HG03060 (cell line): ENCODE results near the gene ZNF641.

ENCODE experiments used
- ATAC-seq: cut with Tn5 transposase; IDR thresholded peaks from one replicate; pipeline ENCODE4 v1.9.1; 2021; ENCODE audit warnings: low read depth, moderate number of reproducible peaks; ENCODE audit not compliant: unreplicated experiment

ZNF641 gene

DNA sequence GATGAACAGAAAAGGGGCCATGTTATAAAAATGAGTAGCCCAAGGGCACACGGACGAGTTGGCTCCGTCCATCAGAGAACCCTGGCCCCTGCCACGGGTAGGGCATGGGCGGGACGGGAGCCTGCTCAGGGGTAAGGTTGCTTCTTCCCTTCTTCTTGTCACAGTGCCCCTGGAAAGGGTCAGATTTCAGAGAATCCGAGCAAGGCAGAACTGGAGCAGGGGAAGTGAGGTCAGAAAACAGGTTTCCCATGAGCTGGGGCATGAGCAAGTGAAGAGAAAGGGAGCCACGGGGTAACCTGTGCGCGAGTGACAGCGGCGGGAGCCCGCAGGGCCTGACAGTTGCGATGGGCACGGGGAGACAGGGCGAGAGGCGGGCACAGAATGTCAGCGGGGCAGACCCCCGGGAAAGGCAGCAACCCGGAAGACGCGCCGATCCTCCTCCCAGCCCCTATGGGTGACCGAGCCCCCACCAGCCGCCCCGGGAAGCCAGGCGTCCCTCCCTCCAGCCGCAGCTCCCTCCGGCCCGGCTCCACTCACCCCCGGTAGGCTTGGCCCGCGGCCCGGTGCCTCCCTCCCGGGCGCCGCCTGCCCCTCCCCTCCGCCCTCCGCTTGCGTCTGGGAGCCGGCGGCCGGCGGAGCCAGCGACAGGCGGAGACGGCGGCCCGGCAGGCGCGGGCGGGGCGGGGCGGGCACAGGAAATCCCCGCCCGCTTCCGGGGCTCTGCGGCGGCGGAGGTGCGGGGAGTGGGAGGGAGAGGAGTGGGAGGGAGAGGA, at the start of gene ZNF641:
TSS of gene ZNF641 (minus strand) at position 671 of the 773 bp plus-strand sequence. CDS start 2,829 bp downstream, outside the sequence.
- ATAC-seq = no peak

DNA sequence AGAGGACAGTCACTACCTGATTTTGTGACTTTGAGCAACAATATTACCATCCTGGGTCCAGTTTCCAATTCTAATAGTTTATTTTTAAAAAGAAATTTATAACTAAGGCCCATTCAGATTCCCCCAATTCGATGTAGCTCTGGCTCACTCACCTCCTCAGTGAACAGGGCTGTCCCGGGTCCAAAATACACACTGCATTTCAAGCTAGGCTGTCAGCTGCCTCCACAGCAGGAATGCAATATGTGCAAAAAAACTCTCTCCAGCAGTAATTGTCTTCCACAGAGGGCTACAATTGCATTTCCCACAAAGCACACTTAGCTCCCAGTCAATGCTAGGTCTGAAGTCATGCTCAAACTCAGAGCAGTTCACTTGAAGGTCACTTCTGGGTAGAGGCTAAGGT, 39.3 kb upstream of the ZNF641 start:
- ATAC-seq = no peak

DNA sequence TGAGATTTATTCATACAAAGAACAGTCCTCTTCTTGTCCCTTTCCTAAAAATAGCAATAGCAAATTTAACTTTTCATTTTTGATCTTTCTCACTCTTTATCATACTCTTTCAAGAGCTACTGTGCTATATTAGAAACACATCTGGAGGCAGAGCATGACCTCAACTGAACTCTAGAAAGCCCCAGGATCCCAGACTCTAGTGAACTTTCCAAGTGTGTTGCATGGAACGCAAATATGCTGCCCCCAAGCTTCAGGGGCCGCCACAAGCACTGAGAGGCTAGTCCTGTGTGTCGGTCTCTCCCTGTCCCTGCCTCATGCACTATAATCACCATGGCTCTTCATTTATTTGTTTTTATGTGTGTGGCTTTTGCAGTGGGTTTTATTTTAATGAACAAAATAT, 38.7 kb upstream of the ZNF641 start:
- ATAC-seq = no peak

DNA sequence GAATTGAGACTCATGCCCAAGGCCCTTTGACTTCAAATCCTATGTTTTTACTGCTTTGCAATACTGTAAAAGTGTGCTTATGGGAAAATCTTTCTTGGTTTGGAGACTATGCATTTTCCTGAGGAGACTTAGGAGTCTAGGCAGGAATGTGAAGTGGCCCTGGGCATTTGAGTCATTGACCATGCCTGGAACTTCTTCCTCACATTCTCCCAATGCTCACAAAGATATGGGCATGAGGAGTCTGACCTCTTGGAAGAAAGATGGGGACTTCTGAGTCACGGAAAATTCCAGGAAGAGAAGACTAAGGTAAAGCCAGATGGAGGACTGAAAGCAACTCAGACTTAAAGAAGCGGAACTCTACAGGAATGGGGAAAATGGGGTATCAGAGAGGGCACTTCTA, 38.2 kb upstream of the ZNF641 start:
- ATAC-seq = no peak

GRCh38 chr12:48388460-48388859, 37.7 kb upstream of the ZNF641 start:
- no peak for ATAC-seq

DNA sequence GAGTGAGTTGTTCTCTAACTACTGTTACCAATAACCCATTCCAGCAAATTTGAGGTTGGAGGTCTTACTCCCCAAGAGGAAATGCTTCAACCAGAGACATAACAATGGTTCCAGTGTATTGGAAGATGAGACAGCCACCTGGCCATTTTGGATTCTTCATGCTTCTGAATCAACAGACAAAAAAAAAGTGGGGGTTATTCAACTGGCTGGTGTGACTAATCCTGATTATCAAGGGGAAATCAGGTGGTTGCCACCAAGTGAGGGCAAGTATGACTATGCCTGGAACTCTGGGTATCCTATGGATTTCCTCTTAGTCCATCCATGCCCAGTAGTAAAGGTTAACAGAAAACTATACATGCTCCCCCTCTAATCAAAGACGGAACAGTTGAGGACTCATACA, 29.9 kb upstream of the ZNF641 start:
- no peak for ATAC-seq

GRCh38 chr12:48379794-48380193, 29.1 kb upstream of the ZNF641 start:
- no peak for ATAC-seq

GRCh38 chr12:48377646-48378045, 26.9 kb upstream of the ZNF641 start:
- ATAC-seq = no peak

DNA sequence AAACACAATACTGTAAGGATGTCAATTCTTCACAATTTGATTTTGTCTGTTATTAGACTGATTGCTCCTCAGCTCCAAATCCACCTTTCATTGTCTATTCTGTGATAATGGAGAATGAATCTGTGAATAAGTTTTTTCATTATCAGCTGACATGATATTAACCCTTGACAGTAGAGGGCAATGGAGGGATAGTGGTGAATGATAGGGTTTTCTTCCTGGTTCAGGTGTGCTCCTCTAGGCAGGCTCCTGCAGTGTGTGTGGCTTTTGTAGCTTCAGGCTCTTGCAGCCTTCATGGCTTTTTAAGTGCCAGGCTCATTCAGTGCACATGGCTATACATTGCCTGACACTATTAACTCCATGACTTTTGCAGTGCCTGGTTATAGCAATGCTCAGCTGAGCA, 23.4 kb upstream of the ZNF641 start:
- no peak for ATAC-seq

GRCh38 chr12:48366131-48366530, 15.4 kb upstream of the ZNF641 start:
- ATAC-seq = no peak

GRCh38 chr12:48361664-48362339, 11.1 kb upstream of the ZNF641 start:
- ATAC-seq = no peak

DNA sequence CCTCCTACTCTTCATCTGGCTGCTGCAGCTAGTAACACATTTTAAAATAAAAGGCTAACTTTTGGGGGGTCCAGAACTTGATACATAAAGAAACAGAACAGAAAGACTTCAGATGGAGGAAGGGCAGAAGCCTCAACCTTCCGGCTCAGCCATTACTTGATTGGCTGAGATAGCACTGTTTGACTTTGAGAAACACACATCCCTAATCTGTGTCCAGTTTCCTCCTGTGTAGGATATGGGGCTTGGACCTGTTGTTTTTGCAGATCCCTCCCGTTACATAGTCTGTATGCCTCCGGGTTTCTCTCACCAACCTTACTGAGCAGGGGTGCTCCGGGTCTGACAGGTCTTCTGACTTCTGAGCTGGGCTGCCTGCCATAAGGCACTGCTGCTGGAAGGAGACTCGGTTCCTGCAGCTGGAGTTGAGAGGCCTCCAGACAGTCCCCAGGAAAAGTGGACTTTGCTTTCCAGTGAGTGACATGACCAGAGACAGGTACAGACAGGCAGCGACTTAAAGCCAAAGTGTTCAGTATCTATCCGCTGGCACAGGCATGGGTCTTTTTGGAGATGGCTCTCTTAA, 8.3 kb upstream of the ZNF641 start:
- ATAC-seq = no peak

GRCh38 chr12:48356041-48356768, 5.5 kb upstream of the ZNF641 start:
- no peak for ATAC-seq

- no peak for ATAC-seq
Observed at GRCh38 chr12:48352157-48352760, 1.5 kb upstream of the ZNF641 start.

DNA sequence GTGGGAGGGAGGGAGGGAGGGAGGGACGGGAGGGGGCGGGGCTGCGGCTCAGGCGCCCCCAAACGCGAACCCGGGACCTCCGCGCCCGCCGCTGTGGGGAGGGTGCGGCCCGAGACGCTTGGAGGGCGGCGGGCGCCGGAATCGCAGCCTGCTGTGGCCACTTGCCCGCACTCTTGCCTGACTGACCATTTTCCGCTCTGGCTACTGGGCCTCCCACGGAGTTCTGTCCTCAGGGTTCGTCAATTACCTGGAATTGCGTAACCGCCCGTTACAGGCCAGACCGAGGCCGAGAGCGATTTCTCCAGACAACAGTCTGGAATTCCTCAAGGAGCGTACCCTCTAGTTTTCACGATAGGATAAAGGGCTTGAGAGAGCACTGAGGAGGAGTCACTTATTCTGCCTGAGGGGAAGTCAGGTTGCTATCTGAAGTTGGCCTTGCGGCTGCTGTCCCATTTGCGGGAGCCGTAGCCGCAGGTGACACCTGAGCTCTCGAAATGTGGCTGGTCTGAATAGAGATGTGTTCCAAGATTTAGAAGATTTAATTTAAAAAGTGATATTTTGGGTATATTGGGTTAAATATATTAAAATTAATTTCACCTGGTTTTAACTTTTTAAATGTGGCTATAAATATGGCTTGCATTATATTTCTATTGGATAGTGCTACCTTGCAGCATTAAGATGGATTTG, 446 bp upstream of the ZNF641 start:
- no peak for ATAC-seq

DNA sequence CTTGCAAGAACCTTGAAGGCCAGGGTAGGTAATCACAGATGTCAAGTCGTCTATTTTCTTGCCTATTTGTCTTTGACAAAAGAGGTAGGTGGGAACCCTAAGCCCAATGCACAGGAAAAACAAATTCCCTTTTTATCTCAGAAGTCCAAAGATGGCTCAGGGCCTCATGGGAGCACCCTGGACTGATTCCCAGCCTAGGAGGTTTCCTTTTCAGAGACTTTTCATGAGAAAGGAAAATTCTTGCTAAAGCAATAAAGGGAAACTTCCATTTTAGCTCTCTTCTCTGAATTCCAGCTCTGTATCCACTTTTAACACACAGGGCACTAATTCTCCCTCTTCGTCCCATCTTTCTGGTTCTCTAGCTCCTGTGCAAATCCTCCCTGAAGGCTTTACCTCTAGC, 1.2 kb downstream of the ZNF641 start:
- ATAC-seq = no peak

DNA sequence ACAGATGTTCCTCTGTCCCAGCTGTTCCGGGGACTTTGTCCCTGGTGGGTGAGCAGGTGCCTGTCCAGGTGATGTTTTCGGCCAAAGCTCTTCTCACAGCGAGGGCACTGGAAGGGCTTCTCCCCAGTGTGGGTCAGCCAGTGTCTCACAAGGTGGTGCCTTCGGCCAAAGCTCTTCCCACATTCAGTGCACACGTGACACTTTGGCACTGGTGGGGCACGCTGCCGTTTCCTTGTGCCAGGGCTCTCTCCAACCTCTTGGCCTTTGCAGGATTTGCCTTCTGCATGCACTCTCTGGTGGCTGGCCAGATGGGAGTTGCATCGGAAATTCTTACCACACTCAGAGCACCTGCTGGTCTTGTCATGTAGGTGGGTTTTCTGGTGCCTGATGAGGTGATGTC, 7.7 kb downstream of the ZNF641 start:
- no peak for ATAC-seq

GRCh38 chr12:48340943-48341342, 9.8 kb downstream of the ZNF641 start:
- ATAC-seq = no peak

DNA sequence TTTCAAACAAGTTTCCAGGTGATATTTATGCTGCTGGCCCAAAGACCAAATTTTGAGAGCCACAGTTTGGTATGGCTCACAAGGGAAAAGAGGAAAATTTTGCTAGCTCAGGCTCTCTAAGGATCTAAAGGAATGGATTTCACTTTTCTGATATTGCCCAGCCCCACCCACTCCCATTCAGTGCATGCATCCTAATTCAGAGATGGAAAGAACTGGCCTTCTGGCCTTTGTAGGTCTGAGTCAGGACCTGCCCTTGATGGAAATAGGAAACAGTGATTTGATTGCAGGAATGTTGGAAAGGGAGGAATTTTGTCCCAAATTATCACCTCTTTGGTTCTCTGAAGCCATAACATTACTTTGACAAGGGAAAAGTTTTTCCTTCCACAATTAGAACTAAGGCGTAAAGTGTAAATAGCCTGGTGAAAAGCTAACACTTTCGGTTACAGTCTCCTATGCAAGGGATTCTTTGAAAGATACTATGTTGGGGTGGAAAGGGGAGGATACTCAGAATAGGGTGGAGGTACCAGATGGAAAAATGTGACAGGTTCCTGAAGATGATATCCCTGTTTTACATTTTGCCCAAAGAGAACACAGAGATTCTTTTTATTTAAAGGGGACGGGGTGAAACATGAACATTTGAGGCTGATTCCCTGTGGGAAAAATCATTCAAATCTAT, 11.1 kb downstream of the ZNF641 start:
- no peak for ATAC-seq

DNA sequence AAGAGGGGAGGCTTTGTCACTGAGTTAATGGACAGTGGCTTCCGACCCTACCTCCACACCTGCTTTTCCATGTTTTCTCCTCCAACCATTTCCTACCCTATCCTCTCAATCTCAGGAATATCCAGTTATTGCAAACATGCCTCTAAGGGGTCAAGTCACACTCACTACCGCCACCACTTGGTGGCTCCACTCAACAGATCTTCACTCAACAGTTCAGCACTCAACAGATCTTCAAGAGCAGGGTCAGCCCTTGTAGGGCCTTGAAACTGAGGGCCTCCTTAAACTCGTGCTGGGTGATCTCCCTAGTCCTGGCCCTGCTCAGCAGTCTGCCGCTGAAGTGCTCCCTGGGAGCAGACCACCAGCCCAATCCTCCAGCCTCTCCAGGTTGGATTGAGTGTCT, 14.2 kb downstream of the ZNF641 start:
- no peak for ATAC-seq
